K562 (cell line): ENCODE results near the gene PTPN18. TPM values are rescaled to one million over a fixed set of nuclear protein-coding genes. Genes with fewer than 3 reads are reported as not detected.

Source experiments
- ATAC-seq: fragments of 200-7000 bp; cut with Tn5 transposase; 3 replicates; pipeline ENCODE4 v1.9.1; 2020; ENCODE audit warnings: moderate library complexity
- BruUV-seq: library from RNA; stranded (reverse); fragments of 400-500 nt; replicated peaks from 2 replicates; lab custom pipeline; 2021; lab: Mats Ljungman, UMichigan
- CTCF ChIA-PET: fragments of 300-600 bp; formaldehyde crosslinking; extraction: SDS; loops from one replicate; lab custom pipeline; 2021; ENCODE audit warnings: low intra/inter-chr PET ratio; lab: Yijun Ruan, JAX
- POLR2A ChIA-PET: fragments of 300-600, 350-650 bp; sonication (Branson Sonifier 250); formaldehyde crosslinking; extraction: SDS; loops from one replicate; lab custom pipeline; 2021; ENCODE audit warnings: antibody characterized with exemption, inconsistent platforms; lab: Yijun Ruan, JAX
- DNase-seq, 4 experiments: peaks; one replicate each; pipeline versions ENCODE4 v3.0.0 to v3.0.0-alpha.2; 2011 to 2018; ENCODE audit warnings: low spot score in 3 of 4, mixed read lengths in 3 of 4; ENCODE audit errors: extremely low read depth in 1 of 4
- FAIRE-seq: peaks from 2 replicates; lab custom pipeline; 2011; peaks lifted over from hg19 to GRCh38; lab: Jason Lieb, UNC
- H2AFZ ChIP-seq: 2 replicates; pipeline ENCODE4 v1.6.0; 2011; ENCODE audit warnings: low read depth, low read length, control low read depth, inconsistent platforms
- H3K27ac ChIP-seq: fragments of 200-600 bp; 3 replicates; pipeline ENCODE4 v1.8.0; 2011; ENCODE audit warnings: low read depth, mild to moderate bottlenecking, control low read depth, inconsistent platforms, low read length, moderate library complexity, mixed read lengths; ENCODE audit errors: extremely low read depth
- H3K27me3 ChIP-seq, 2 experiments: fragments of 300-600 bp in 1 of 2; 2 replicates in 1 of 2; 3 replicates in 1 of 2; pipeline versions ENCODE4 v1.6.0 to v1.8.0; 2011; ENCODE audit warnings: inconsistent platforms in 2 of 2, low read length in 2 of 2, mild to moderate bottlenecking in 1 of 2, mixed read lengths in 1 of 2, moderate library complexity in 1 of 2; ENCODE audit not compliant: control insufficient read depth in 2 of 2, insufficient read depth in 2 of 2
- H3K36me3 ChIP-seq: fragments of 300-600 bp; 3 replicates; pipeline ENCODE4 v1.8.0; 2011; ENCODE audit warnings: mild to moderate bottlenecking, low read length, inconsistent platforms; ENCODE audit not compliant: control insufficient read depth, insufficient read depth
- H3K4me1 ChIP-seq, 2 experiments: fragments of 200-600 bp in 1 of 2; replicated peaks in 1 of 2; 2 replicates in 1 of 2; 3 replicates in 1 of 2; pipeline versions ENCODE4 v1.5.1 to v1.8.0; 2011; ENCODE audit warnings: inconsistent platforms in 2 of 2, low read length in 2 of 2, mild to moderate bottlenecking in 1 of 2, mixed read lengths in 1 of 2, moderate library complexity in 1 of 2; ENCODE audit not compliant: control insufficient read depth in 2 of 2, insufficient read depth in 2 of 2
- H3K4me2 ChIP-seq: 2 replicates; pipeline ENCODE4 v1.6.1; 2011; ENCODE audit warnings: low read length, control low read depth, inconsistent platforms, mixed read lengths; ENCODE audit not compliant: insufficient read depth
- H3K4me3 ChIP-seq: fragments of 200-600 bp; sonication (generic), shearing (Covaris generic); 2 replicates; pipeline ENCODE4 v1.5.1; 2016; ENCODE audit warnings: control low read depth, inconsistent platforms
- H3K79me2 ChIP-seq: fragments of 200-600 bp; 3 replicates; pipeline ENCODE4 v1.8.0; 2011; ENCODE audit warnings: low read length, inconsistent platforms; ENCODE audit not compliant: control insufficient read depth, insufficient read depth
- H3K9ac ChIP-seq, 2 experiments: 2 replicates each; pipeline versions ENCODE4 v1.6.0 to v1.6.1; 2011; ENCODE audit warnings: low read depth in 2 of 2, low read length in 2 of 2, control low read depth in 1 of 2, inconsistent platforms in 1 of 2, mild to moderate bottlenecking in 1 of 2, mixed read lengths in 1 of 2; ENCODE audit not compliant: insufficient read depth in 1 of 2
- H3K9me1 ChIP-seq: one replicate; pipeline ENCODE4 v1.6.0; 2011; ENCODE audit warnings: inconsistent platforms, mild to moderate bottlenecking, low read length, moderate library complexity; ENCODE audit not compliant: control insufficient read depth, insufficient read depth
- H3K9me3 ChIP-seq: replicated peaks from 2 replicates; pipeline ENCODE4 v1.5.1; 2011; ENCODE audit warnings: low read depth, low read length, inconsistent platforms; ENCODE audit not compliant: control insufficient read depth, insufficient read depth
- H4K20me1 ChIP-seq: replicated peaks from 2 replicates; pipeline ENCODE4 v1.6.1; 2011; ENCODE audit warnings: low read length, inconsistent platforms, mixed read lengths; ENCODE audit not compliant: control insufficient read depth, insufficient read depth
- ARHGAP35 ChIP-seq: fragments of 450-650 bp; IDR thresholded peaks from 2 replicates; pipeline ENCODE4 v1.6.1; 2018; ENCODE audit not compliant: partially characterized antibody
- ERF ChIP-seq: fragments of 450-650 bp; formaldehyde crosslinking; IDR thresholded peaks from 2 replicates; pipeline ENCODE4 v1.4.0; 2020; ENCODE audit warnings: mild to moderate bottlenecking, mixed read lengths
- FOXJ3 ChIP-seq: sonication (generic); formaldehyde crosslinking; IDR thresholded peaks from 2 replicates; pipeline ENCODE4 v1.4.0; 2020; ENCODE audit warnings: mild to moderate bottlenecking, missing genetic modification reagents
- TCFL5 ChIP-seq: fragments of 250-450 bp; sonication (Bioruptor Pico); conservative IDR thresholded peaks from 2 replicates; pipeline ENCODE4 v1.6.1; 2021; ENCODE audit warnings: mild to moderate bottlenecking, moderate library complexity, matching md5 sums
- ZNF324 ChIP-seq: fragments of 250-450 bp; sonication (Bioruptor Pico); IDR thresholded peaks from 2 replicates; pipeline ENCODE4 v1.4.0; 2020; ENCODE audit warnings: mild to moderate bottlenecking
- ZNF586 ChIP-seq: fragments of 450-650 bp; formaldehyde crosslinking; conservative IDR thresholded peaks from 2 replicates; pipeline ENCODE4 v1.4.0; 2020; ENCODE audit warnings: mild to moderate bottlenecking, moderate library complexity
- WGBS: fragments of 100-300 bp; shearing (Covaris generic); methylation state at CpG from one replicate; pipeline ENCODE4 v1.1.6; 2016; ENCODE audit warnings: low coverage, mixed read lengths; ENCODE audit not compliant: insufficient coverage; ENCODE audit errors: missing lambda C conversion rate; 5-methylcytosine and 5-hydroxymethylcytosine counted together
- in situ Hi-C: fragments of 300-500 bp; cut with MboI; formaldehyde crosslinking; loops from 4 replicates; pipeline ENCODE4 v1.15.0; 2018; ENCODE audit warnings: inconsistent platforms, mixed read lengths
- intact Hi-C: fragments of 100-400 bp; cut with micrococcal nuclease; formaldehyde crosslinking; loops from 2 replicates; pipeline ENCODE4 v1.14.2; 2022
- polyA plus RNA-seq, 8 experiments: library from polyadenylated mRNA; depleted of rRNA in 4 of 8; stranded (reverse) in 5 of 8; unstranded in 3 of 8; fragments of >200 nt; fragmentation: Nextera tagmentation in 2 of 8; fragmentation: Illumina TruSeq in 1 of 8; extraction: Ambion mirVana in 2 of 8; extraction: Trizol in 1 of 8; gene quantifications; 2 replicates each; pipeline versions ENCODE4 v1.2.1 to v1.2.3, GENCODE V29; 2011 to 2014; ENCODE audit warnings: inconsistent platforms in 1 of 8, missing spikeins in 1 of 8
- total RNA-seq, 7 experiments: library from RNA; depleted of rRNA in 6 of 7; stranded (reverse); fragments of >200 nt in 6 of 7; fragmentation: Illumina TruSeq in 2 of 7; extraction: Trizol in 2 of 7; gene quantifications; 2 replicates each; pipeline versions ENCODE4 v1.2.1 to v1.2.3, GENCODE V29; 2011 to 2021; ENCODE audit warnings: low replicate concordance in 1 of 7
- TF ChIP-seq, protein P1 (sequence below): fragments of 250-450 bp; sonication (Bioruptor Pico); IDR thresholded peaks from 2 replicates; pipeline ENCODE4 v1.4.0; 2020
- TF ChIP-seq, protein P2 (sequence below), 2 experiments: IDR thresholded peaks; 2 replicates each; pipeline ENCODE4 v1.6.1; 2012; ENCODE audit warnings: improper control_type of control experiment in 2 of 2, low read depth in 2 of 2, low read length in 2 of 2, borderline replicate concordance in 1 of 2
- TF ChIP-seq, protein P3 (sequence below): fragments of 450-650 bp; IDR thresholded peaks from one replicate; pipeline ENCODE4 v1.6.1; 2018; ENCODE audit warnings: mild to moderate bottlenecking, moderate library complexity; ENCODE audit not compliant: partially characterized antibody

PTPN18 gene
- total and polyA plus RNA-seq, 9 of the 15 experiments (the other 6 are each of a cell fraction or from before 2014, with no cell fraction given) = 11.6 to 90.7 (median 49.6) TPM

- ChIA-PET CTCF (no interaction called here), POLR2A (interaction anchor here (6.1 kb wide), 1 partner anchor 6 kb away, joined by 63 read pairs; the partner anchor contains the start of gene PTPN18)
- in situ Hi-C loops = loop anchor here (25.0 kb wide), 2 partner anchors 890 to 1165 kb away; no protein-coding TSS in a partner anchor
- H3K27me3 ChIP-seq = no peaks in the 10 kb centered on the region
- intact Hi-C loops = loop anchor here (10.0 kb wide), 1 partner anchor 77 kb away; no protein-coding TSS in a partner anchor
- peaks cover 30% of the 10 kb centered on the region for H3K79me2 ChIP-seq
- no peak overlapping the region for H3K27ac ChIP-seq
- no peaks in the 10 kb centered on the region for H3K9me3 ChIP-seq
- no peaks in the 10 kb centered on the region for H3K9me1 ChIP-seq
- no peak overlapping the region for H2AFZ ChIP-seq
- DNase-seq = no peak
- H4K20me1 ChIP-seq = no peaks in the 10 kb centered on the region
- TF ChIP-seq ERF (CRISPR knock-in tag) (no peak), FOXJ3 (CRISPR knock-in tag) (no peak), ZNF586 (CRISPR knock-in tag) (no peak), ARHGAP35 (no peak), ZNF324 (CRISPR knock-in tag) (no peak), TCFL5 (CRISPR knock-in tag) (no peak)
- TF ChIP-seq, protein P1, sequence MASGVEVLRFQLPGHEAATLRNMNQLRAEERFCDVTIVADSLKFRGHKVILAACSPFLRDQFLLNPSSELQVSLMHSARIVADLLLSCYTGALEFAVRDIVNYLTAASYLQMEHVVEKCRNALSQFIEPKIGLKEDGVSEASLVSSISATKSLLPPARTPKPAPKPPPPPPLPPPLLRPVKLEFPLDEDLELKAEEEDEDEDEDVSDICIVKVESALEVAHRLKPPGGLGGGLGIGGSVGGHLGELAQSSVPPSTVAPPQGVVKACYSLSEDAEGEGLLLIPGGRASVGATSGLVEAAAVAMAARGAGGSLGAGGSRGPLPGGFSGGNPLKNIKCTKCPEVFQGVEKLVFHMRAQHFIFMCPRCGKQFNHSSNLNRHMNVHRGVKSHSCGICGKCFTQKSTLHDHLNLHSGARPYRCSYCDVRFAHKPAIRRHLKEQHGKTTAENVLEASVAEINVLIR (CRISPR knock-in tag) = no peak
- TF ChIP-seq, protein P2, sequence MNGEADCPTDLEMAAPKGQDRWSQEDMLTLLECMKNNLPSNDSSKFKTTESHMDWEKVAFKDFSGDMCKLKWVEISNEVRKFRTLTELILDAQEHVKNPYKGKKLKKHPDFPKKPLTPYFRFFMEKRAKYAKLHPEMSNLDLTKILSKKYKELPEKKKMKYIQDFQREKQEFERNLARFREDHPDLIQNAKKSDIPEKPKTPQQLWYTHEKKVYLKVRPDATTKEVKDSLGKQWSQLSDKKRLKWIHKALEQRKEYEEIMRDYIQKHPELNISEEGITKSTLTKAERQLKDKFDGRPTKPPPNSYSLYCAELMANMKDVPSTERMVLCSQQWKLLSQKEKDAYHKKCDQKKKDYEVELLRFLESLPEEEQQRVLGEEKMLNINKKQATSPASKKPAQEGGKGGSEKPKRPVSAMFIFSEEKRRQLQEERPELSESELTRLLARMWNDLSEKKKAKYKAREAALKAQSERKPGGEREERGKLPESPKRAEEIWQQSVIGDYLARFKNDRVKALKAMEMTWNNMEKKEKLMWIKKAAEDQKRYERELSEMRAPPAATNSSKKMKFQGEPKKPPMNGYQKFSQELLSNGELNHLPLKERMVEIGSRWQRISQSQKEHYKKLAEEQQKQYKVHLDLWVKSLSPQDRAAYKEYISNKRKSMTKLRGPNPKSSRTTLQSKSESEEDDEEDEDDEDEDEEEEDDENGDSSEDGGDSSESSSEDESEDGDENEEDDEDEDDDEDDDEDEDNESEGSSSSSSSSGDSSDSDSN (IDR thresholded peaks at IDR 0.05; ENCODE audit: borderline replicate concordance in 1 of 2, low read depth in 2 of 2, low read length in 2 of 2) = no peak
- TF ChIP-seq, protein P3, sequence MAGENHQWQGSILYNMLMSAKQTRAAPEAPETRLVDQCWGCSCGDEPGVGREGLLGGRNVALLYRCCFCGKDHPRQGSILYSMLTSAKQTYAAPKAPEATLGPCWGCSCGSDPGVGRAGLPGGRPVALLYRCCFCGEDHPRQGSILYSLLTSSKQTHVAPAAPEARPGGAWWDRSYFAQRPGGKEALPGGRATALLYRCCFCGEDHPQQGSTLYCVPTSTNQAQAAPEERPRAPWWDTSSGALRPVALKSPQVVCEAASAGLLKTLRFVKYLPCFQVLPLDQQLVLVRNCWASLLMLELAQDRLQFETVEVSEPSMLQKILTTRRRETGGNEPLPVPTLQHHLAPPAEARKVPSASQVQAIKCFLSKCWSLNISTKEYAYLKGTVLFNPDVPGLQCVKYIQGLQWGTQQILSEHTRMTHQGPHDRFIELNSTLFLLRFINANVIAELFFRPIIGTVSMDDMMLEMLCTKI = no peak
- no TSS peak for BruUV-seq
- no peak overlapping the region for H3K4me3 ChIP-seq
- H3K4me1 ChIP-seq = peaks cover 0 to 25% of the 10 kb centered on the region in 2 experiments; a peak in 3 of 5 replicates
- H3K36me3 ChIP-seq = peaks cover 54% of the 10 kb centered on the region
- 93% methylated on average over 7 of the region's 7 CpGs for WGBS
- no peak overlapping the region for H3K4me2 ChIP-seq
- no peak for ATAC-seq
- no peak for FAIRE-seq
- H3K9ac ChIP-seq = no peak overlapping the region
Observed at GRCh38 chr2:130347220-130347925, 8.5 kb upstream of the PTPN18 start.
